Trophoblast cell (in vitro differentiated cells and primary cell): ENCODE data around the gene NADSYN1. TPM values are rescaled to one million over a fixed set of nuclear protein-coding genes. Genes with fewer than 3 reads are reported as not detected.
A peak's percentile ranks its signal among the peaks of the same experiment; 100 is the strongest.

Experiments
- DNase-seq, 2 donors: peaks; one replicate each; pipeline ENCODE4 v3.0.0-alpha.2; 2016
- H2AFZ ChIP-seq: 2 replicates; pipeline ENCODE4 v1.6.1; 2013; ENCODE audit warnings: low read length, moderate library complexity, mild to moderate bottlenecking; ENCODE audit not compliant: insufficient read depth, poor library complexity
- H2AK5ac ChIP-seq: 2 replicates; pipeline ENCODE4 v1.6.1; 2013; ENCODE audit warnings: mild to moderate bottlenecking, low read length
- H2BK120ac ChIP-seq: 2 replicates; pipeline ENCODE4 v1.6.1; 2013; ENCODE audit warnings: low read length, mild to moderate bottlenecking, moderate library complexity; ENCODE audit not compliant: insufficient read depth, poor library complexity
- H2BK12ac ChIP-seq: 2 replicates; pipeline ENCODE4 v1.6.1; 2013; ENCODE audit warnings: mild to moderate bottlenecking, low read length, moderate library complexity
- H2BK5ac ChIP-seq: 2 replicates; pipeline ENCODE4 v1.6.1; 2013; ENCODE audit warnings: low read length, low read depth, moderate library complexity, mild to moderate bottlenecking; ENCODE audit not compliant: poor library complexity
- H3K14ac ChIP-seq: 2 replicates; pipeline ENCODE4 v1.6.1; 2013; ENCODE audit warnings: mild to moderate bottlenecking, low read length
- H3K18ac ChIP-seq: 2 replicates; pipeline ENCODE4 v1.6.1; 2013; ENCODE audit warnings: mild to moderate bottlenecking, low read length
- H3K23ac ChIP-seq: 2 replicates; pipeline ENCODE4 v1.6.1; 2013; ENCODE audit warnings: low read length
- H3K27ac ChIP-seq: 2 replicates; pipeline ENCODE4 v1.5.1; 2013; ENCODE audit warnings: low read depth, mild to moderate bottlenecking, inconsistent platforms, low read length, moderate library complexity
- H3K27me3 ChIP-seq: 2 replicates; pipeline ENCODE4 v1.6.1; 2013; ENCODE audit warnings: inconsistent platforms, mild to moderate bottlenecking, low read length, moderate library complexity; ENCODE audit not compliant: insufficient read depth
- H3K36me3 ChIP-seq, 2 experiments: 1 replicate in 1 of 2; 2 replicates in 1 of 2; pipeline ENCODE4 v1.6.1; 2013; ENCODE audit warnings: low read length in 2 of 2, mild to moderate bottlenecking in 2 of 2, moderate library complexity in 1 of 2; ENCODE audit not compliant: insufficient read depth in 2 of 2, control insufficient read depth in 1 of 2
- H3K4ac ChIP-seq: 2 replicates; pipeline ENCODE4 v1.6.1; 2013; ENCODE audit warnings: low read depth, mild to moderate bottlenecking, low read length, moderate library complexity
- H3K4me1 ChIP-seq, 2 experiments: 1 replicate in 1 of 2; 2 replicates in 1 of 2; pipeline ENCODE4 v1.6.1; 2013; ENCODE audit warnings: low read length in 2 of 2, mild to moderate bottlenecking in 2 of 2, moderate library complexity in 1 of 2; ENCODE audit not compliant: insufficient read depth in 2 of 2, control insufficient read depth in 1 of 2
- H3K4me2 ChIP-seq: 2 replicates; pipeline ENCODE4 v1.6.1; 2013; ENCODE audit warnings: inconsistent platforms, mild to moderate bottlenecking, low read length, moderate library complexity
- H3K4me3 ChIP-seq: 2 replicates; pipeline ENCODE4 v1.5.1; 2013; ENCODE audit warnings: mild to moderate bottlenecking, low read depth, low read length, inconsistent platforms
- H3K79me1 ChIP-seq: one replicate; pipeline ENCODE4 v1.6.1; 2013; ENCODE audit warnings: low read length
- H3K79me2 ChIP-seq: 2 replicates; pipeline ENCODE4 v1.6.1; 2013; ENCODE audit warnings: low read length, mild to moderate bottlenecking; ENCODE audit not compliant: control insufficient read depth, insufficient read depth, poor library complexity
- H3K9ac ChIP-seq: 2 replicates; pipeline ENCODE4 v1.6.1; 2013; ENCODE audit warnings: mild to moderate bottlenecking, low read length
- H3K9me3 ChIP-seq: 2 replicates; pipeline ENCODE4 v1.6.1; 2013; ENCODE audit warnings: low read depth, mild to moderate bottlenecking, control low read depth, inconsistent platforms, low read length; ENCODE audit not compliant: insufficient read depth
- H4K12ac ChIP-seq: 2 replicates; pipeline ENCODE4 v1.6.1; 2013; ENCODE audit warnings: low read depth, mild to moderate bottlenecking, low read length, moderate library complexity
- H4K8ac ChIP-seq: 2 replicates; pipeline ENCODE4 v1.6.1; 2013; ENCODE audit warnings: low read depth, mild to moderate bottlenecking, low read length, moderate library complexity
- H4K91ac ChIP-seq: one replicate; pipeline ENCODE4 v1.6.1; 2013; ENCODE audit warnings: low read depth, mild to moderate bottlenecking, low read length, moderate library complexity
- WGBS: extraction: QIAGEN DNeasy Blood & Tissue Kit; methylation state at CpG from one replicate; pipeline ENCODE4 v1.1.7; 2013; ENCODE audit warnings: missing lambda C conversion rate; ENCODE audit not compliant: insufficient read length, insufficient coverage; ENCODE audit errors: extremely low coverage; 5-methylcytosine and 5-hydroxymethylcytosine counted together
- polyA plus RNA-seq: library from polyadenylated mRNA; stranded (reverse); fragments of 200-250 nt; gene quantifications from 2 replicates; pipeline ENCODE4 v1.2.3, GENCODE V29; 2013

The NADSYN1 gene
- 32.7 and 33.1 TPM in 2 replicates for polyA plus RNA-seq

DNA sequence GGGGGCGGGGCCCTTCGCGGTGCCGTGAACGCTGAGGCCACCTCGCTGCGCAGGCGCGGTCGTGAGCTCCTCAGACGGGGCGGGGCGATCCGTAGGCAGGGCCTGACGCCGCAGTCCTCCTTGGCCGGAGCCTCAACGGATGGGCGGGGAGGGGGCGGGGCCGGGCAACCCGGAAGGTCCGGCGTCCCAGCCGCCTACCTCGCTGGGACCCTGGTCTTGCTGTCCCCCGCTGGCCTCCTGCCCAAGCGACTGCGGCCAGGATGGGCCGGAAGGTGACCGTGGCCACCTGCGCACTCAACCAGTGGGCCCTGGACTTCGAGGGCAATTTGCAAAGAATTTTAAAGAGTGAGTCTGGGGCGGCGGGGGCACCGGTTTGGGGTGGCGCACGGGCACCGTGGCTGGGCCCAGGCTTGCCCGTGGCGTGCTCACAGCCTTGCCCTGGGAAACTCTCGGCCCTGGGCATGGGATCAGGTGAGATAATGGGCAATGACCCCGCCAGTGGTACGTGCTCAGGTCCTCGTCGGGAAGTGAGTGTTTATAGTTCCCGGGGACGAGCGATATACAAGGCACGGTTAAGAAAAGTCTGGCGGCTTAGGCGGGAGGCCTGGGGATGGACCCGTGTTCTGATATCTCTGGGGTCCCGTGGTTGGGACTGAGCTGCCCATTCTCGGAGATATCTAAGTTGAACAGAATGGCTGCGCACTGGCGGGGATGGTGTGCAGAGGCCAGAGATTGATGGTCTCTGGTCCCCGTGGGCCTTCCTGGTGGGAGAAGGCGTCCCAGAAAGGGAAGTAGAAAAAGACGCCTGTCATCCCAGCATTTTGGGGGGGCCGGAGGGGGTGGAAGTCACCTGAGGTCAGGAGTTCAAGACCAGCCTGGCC is at the start of gene NADSYN1:
Gene NADSYN1 (plus strand): TSS at position 167 of the 881 bp plus-strand sequence. CDS start 94 bp downstream, at position 261.
- H4K12ac ChIP-seq = peak within 1 kb of the TSS; percentile 5
- H3K27me3 ChIP-seq = no peaks in the 10 kb centered on the region
- no peak within 1 kb of the TSS for H3K23ac ChIP-seq
- H3K4ac ChIP-seq = peak within 1 kb of the TSS; percentile 94
- peak within 1 kb of the TSS; percentile 91 for H3K4me3 ChIP-seq
- peaks cover 11% of the 10 kb centered on the region in 2 experiments for H3K4me1 ChIP-seq
- no peak within 1 kb of the TSS for H2BK120ac ChIP-seq
- peaks cover 17 to 22% of the 10 kb centered on the region in 2 experiments for H3K36me3 ChIP-seq
- H3K18ac ChIP-seq = peak within 1 kb of the TSS; percentile 81
- peaks cover 11% of the 10 kb centered on the region for H3K79me1 ChIP-seq
- no peaks in the 10 kb centered on the region for H3K9me3 ChIP-seq
- peak within 1 kb of the TSS; percentile 98 for H3K4me2 ChIP-seq
- DNase-seq = peak; percentile 99
- peak within 1 kb of the TSS; percentile 92 for H3K9ac ChIP-seq
- H3K27ac ChIP-seq = no peak within 1 kb of the TSS
- H4K8ac ChIP-seq = peak within 1 kb of the TSS; percentile 64
- peak within 1 kb of the TSS; percentile 4 for H2BK5ac ChIP-seq
- H2AFZ ChIP-seq = peak within 1 kb of the TSS; percentile 37
- H2AK5ac ChIP-seq = peak within 1 kb of the TSS; percentile 28
- H3K79me2 ChIP-seq = peaks cover 10% of the 10 kb centered on the region
- no CpG with 5 or more reads among the region's 61 CpGs for WGBS
- H2BK12ac ChIP-seq = no peak within 1 kb of the TSS
- peak within 1 kb of the TSS; percentile 40 for H4K91ac ChIP-seq
- H3K14ac ChIP-seq = peak within 1 kb of the TSS; percentile 85

DNA sequence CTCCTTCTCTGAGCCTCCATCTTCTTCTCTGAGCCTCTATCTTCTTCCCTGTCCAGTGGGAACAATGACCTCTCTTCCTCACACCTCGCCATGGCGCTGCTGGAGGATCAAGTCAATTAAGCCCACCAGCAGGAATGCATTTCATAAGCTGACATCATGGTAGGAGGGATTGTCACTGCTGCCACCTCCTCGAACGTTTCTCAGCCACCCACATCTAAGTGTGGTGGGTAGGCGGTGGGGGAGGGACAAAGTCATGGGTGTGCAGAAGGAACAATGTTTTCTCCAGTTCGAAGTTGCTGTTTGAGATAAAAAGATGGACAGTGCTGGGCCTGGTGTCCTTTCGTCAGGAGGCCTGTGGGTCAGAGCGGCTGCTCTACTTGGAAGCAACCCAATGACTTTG is 48.8 kb upstream of the NADSYN1 start:
- Histone ChIP-seq H2BK120ac (no peak overlapping the region), H2BK12ac (no peak overlapping the region)
- DNase-seq = no peak

DNA sequence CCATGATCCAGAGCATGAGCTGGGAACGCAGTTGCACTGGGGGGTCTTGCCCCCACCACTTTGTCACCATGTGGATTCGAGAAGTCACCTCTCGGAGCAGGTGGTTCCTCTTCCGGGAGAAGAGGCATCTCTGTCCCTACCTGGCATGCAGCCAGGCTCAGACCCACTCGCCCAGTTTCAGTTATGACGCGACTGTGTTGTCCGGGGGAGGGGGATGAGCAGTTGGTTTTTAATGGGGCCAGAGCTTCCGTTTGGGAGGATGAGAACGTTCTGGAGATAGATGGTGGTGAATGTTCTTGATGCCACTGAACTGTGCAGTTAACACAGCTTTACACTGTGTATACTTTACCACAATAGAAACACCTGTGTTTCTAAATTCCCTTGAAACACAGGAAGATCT is 46.3 kb upstream of the NADSYN1 start:
- WGBS = no CpG with 5 or more reads among the region's 10 CpGs
- no peak overlapping the region for H4K91ac ChIP-seq
- no peaks in the 10 kb centered on the region for H3K79me2 ChIP-seq
- H3K27ac ChIP-seq = no peak overlapping the region
- H3K9me3 ChIP-seq = peaks cover 12% of the 10 kb centered on the region
- DNase-seq = no peak
- H3K4ac ChIP-seq = no peak overlapping the region
- H3K36me3 ChIP-seq = no peaks in the 10 kb centered on the region
- H2AFZ ChIP-seq = no peak overlapping the region
- H2BK12ac ChIP-seq = no peak overlapping the region
- no peak overlapping the region for H3K18ac ChIP-seq
- H3K4me3 ChIP-seq = no peak overlapping the region
- no peaks in the 10 kb centered on the region for H3K27me3 ChIP-seq
- H3K79me1 ChIP-seq = no peaks in the 10 kb centered on the region
- H3K4me1 ChIP-seq = no peaks in the 10 kb centered on the region
- no peak overlapping the region for H2BK5ac ChIP-seq
- H2AK5ac ChIP-seq = no peak overlapping the region
- no peak overlapping the region for H4K12ac ChIP-seq
- H3K4me2 ChIP-seq = no peak overlapping the region
- H3K14ac ChIP-seq = no peak overlapping the region
- no peak overlapping the region for H3K23ac ChIP-seq
- no peak overlapping the region for H2BK120ac ChIP-seq
- no peak overlapping the region for H3K9ac ChIP-seq
- H4K8ac ChIP-seq = no peak overlapping the region

More for the DNA sequence above, 48.8 kb upstream of the NADSYN1 start:
- no peak overlapping the region for H3K4me3 ChIP-seq
- H3K9ac ChIP-seq = no peak overlapping the region
- no peak overlapping the region for H2BK5ac ChIP-seq
- H3K4me1 ChIP-seq = no peaks in the 10 kb centered on the region
- H4K91ac ChIP-seq = no peak overlapping the region
- H3K36me3 ChIP-seq = no peaks in the 10 kb centered on the region
- no peak overlapping the region for H3K18ac ChIP-seq
- no peak overlapping the region for H3K23ac ChIP-seq
- no peak overlapping the region for H4K12ac ChIP-seq
- no peaks in the 10 kb centered on the region for H3K27me3 ChIP-seq
- no CpG with 5 or more reads among the region's 8 CpGs for WGBS
- H2AK5ac ChIP-seq = no peak overlapping the region
- no peak overlapping the region for H4K8ac ChIP-seq
- H3K14ac ChIP-seq = no peak overlapping the region
- H3K79me1 ChIP-seq = no peaks in the 10 kb centered on the region
- no peak overlapping the region for H3K27ac ChIP-seq
- H3K9me3 ChIP-seq = peaks cover 15% of the 10 kb centered on the region
- H2AFZ ChIP-seq = no peak overlapping the region
- H3K4ac ChIP-seq = no peak overlapping the region
- H3K4me2 ChIP-seq = no peak overlapping the region
- no peaks in the 10 kb centered on the region for H3K79me2 ChIP-seq

DNA sequence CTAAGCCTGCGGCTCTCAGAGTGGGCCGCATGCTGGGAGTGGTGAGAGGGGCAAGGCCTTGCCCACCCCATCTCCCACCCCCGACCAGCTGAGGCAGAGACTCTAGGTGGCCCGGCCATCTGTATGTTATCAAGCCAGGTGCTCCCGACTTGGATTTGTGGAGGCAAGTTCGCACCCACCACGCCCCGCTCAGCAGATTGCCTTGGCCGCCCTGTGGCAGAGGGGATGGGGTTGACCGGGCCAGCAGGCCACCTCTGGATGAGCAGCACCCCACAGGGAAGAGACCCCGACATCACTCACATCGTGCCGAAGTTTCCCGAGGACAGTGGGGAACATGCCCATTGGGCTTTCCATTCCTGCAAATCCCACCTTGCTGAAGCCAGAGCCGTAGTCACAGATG is 45.6 kb upstream of the NADSYN1 start:
- peaks cover 13% of the 10 kb centered on the region for H3K9me3 ChIP-seq
- no peak overlapping the region for H2BK5ac ChIP-seq
- H3K27me3 ChIP-seq = no peaks in the 10 kb centered on the region
- H3K4me2 ChIP-seq = no peak overlapping the region
- no peak overlapping the region for H2BK12ac ChIP-seq
- peak overlapping the region; percentile 22 for H4K12ac ChIP-seq
- no peak overlapping the region for H2AFZ ChIP-seq
- no CpG with 5 or more reads among the region's 15 CpGs for WGBS
- H2BK120ac ChIP-seq = no peak overlapping the region
- no peaks in the 10 kb centered on the region for H3K79me1 ChIP-seq
- no peak overlapping the region for H4K91ac ChIP-seq
- no peak overlapping the region for H4K8ac ChIP-seq
- no peak overlapping the region for H3K27ac ChIP-seq
- no peak overlapping the region for H2AK5ac ChIP-seq
- no peak for DNase-seq
- no peak overlapping the region for H3K18ac ChIP-seq
- no peaks in the 10 kb centered on the region for H3K36me3 ChIP-seq
- H3K23ac ChIP-seq = no peak overlapping the region
- no peaks in the 10 kb centered on the region for H3K4me1 ChIP-seq
- no peaks in the 10 kb centered on the region for H3K79me2 ChIP-seq
- H3K4ac ChIP-seq = no peak overlapping the region
- H3K14ac ChIP-seq = no peak overlapping the region
- H3K9ac ChIP-seq = no peak overlapping the region
- no peak overlapping the region for H3K4me3 ChIP-seq
